ENCODE results near the gene TAS2R10. TPM values are rescaled to one million over a fixed set of nuclear protein-coding genes. Genes with fewer than 3 reads are reported as not detected.

TAS2R10 gene, protein sequence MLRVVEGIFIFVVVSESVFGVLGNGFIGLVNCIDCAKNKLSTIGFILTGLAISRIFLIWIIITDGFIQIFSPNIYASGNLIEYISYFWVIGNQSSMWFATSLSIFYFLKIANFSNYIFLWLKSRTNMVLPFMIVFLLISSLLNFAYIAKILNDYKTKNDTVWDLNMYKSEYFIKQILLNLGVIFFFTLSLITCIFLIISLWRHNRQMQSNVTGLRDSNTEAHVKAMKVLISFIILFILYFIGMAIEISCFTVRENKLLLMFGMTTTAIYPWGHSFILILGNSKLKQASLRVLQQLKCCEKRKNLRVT
- total RNA-seq: under 1 TPM; 0.48 to 0.69 TPM

DNA sequence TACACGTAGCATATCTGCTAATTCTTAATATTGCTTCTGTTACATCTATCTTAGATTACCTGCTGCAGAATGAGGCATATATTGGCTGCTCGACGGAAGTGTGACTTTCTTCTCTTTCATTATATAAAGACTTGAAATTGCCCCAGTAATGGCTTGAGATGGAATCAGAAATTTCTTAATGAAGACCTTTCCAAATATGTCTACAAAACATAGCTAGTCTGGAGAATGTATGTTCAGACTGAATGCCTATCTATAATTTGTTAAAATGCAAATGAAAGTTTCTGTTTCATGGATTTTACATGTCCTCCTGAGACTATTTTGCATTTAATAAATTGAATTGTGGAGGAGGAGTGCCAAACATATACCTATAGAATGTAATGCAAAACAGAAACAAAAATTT, at the start of gene TAS2R10:
TAS2R10 (minus strand) TSS at position 101 of the 400 bp plus-strand sequence; CDS start at position 12, 89 bp downstream.
- ATAC-seq (replicated peaks): no peak
- H3K4me1 Mint-ChIP-seq: no peaks in the 10 kb centered on the region
- H3K27ac Mint-ChIP-seq: no peak within 1 kb of the TSS
- H3K4me3 Mint-ChIP-seq: no peak within 1 kb of the TSS
- no peaks in the 10 kb centered on the region for H3K27me3 Mint-ChIP-seq
- no peaks in the 10 kb centered on the region for H3K36me3 Mint-ChIP-seq (ENCODE audit: low read depth)
- H3K9me3 Mint-ChIP-seq: no peaks in the 10 kb centered on the region

DNA sequence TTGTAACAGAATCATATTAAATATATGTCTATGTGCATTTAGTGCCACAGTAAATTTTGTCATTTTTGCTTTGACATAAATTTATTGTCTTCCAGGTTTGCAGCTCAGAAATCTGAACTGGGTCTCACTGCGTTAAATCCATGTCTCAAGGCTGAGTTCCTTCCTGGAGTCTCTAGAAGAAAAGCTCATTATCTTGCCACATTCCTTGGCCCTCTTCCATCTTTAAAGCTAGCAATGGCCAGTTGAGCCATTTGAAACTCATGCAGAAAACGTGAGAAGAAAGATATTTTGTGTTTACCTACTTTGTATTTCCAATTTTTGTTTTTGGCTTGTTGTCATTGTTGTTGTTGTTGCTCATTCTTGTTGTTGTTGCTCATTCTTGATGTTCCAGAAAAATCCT, 47.2 kb upstream of the TAS2R10 start:
- Mint-ChIP-seq H3K4me1 (no peaks in the 10 kb centered on the region), H3K27me3 (no peaks in the 10 kb centered on the region), H3K9me3 (peaks cover 4% of the 10 kb centered on the region), H3K36me3 (ENCODE audit: low read depth) (peaks cover 26% of the 10 kb centered on the region), H3K27ac (no peak overlapping the region), H3K4me3 (no peak overlapping the region)
- no peak for ATAC-seq (replicated peaks)

DNA sequence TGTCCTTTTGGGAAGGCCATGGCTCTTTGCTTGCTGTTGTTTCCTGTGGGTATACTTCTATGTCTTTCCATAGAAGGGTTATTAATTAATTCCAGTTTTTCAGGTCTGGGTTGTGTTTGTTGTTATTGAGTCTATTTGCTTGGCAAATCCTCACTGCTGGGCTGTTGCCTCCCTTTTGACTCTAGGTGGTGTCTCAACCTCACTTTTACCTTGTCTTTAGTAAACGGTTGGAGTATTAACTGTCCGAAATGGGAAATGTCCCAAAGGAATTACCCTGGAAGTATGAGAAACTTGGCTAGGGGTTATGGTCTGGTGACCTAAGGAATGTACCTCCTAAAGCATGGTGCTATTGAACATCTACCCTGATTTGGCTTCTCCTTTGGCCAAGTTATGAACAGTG, 41.2 kb upstream of the TAS2R10 start:
- Mint-ChIP-seq H3K27me3 (no peaks in the 10 kb centered on the region), H3K4me1 (no peaks in the 10 kb centered on the region), H3K36me3 (ENCODE audit: low read depth) (peaks cover 31% of the 10 kb centered on the region), H3K27ac (no peak overlapping the region), H3K9me3 (peaks cover 10% of the 10 kb centered on the region), H3K4me3 (no peak overlapping the region)
- ATAC-seq (replicated peaks): no peak

DNA sequence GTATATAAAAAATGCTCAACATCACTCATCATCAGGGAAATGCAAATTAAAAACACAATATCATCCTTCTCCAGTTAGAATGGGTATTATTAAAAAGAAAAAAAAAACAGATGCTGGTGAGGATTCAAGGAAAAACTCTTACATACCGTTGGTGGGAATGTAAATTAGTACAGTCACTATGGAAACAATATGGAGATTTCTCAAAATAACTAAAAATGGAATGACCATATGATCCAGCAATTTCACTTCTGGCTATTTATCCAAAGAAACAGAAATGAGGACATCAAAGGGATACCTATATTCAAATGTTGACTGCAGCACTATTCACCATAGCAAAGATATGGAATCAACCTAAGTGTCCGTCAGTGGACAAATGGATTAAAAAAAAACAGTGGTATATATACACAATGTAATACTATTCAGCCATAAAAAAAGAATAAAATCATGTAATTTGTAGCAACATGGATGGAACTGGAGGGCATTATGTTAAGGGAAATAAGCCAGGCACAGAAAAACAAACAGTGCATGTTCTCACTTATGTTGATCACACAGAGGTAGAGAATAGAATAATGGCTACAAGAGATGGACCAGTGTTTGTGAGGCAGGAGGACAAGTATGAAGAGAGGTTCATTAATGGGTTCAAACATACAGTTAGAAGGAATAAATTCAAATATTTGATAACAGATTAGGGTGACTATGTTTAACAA, 37.5 kb upstream of the TAS2R10 start:
- no peak overlapping the region for H3K27ac Mint-ChIP-seq

DNA sequence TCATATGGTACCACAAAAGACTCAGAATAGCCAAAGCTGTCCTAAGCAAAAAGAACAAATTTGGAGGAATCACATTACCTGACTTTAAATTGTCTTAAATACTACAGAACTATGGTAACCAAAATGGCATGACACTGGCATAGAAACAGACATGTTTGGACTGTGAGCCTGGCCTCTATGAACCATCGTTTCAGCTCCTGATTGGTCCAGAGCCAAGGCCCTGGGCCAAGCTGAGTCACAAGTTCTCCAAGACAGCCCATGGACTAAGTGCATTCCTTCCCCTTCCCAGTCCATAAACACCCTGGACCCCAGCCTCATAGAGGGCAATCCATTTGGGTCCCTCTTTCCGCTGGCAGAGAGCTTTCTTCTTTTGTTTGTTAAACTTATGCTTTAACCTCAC, 35.2 kb upstream of the TAS2R10 start:
- H3K4me1 Mint-ChIP-seq: no peaks in the 10 kb centered on the region
- H3K27me3 Mint-ChIP-seq: no peaks in the 10 kb centered on the region
- no peak overlapping the region for H3K27ac Mint-ChIP-seq
- peaks cover 25% of the 10 kb centered on the region for H3K9me3 Mint-ChIP-seq
- ATAC-seq (replicated peaks): no peak
- H3K36me3 Mint-ChIP-seq (ENCODE audit: low read depth): peaks cover 79% of the 10 kb centered on the region
- H3K4me3 Mint-ChIP-seq: no peak overlapping the region

More for the DNA sequence above, 37.5 kb upstream of the TAS2R10 start:
- H3K36me3 Mint-ChIP-seq (ENCODE audit: low read depth): peaks cover 58% of the 10 kb centered on the region
- H3K4me1 Mint-ChIP-seq: no peaks in the 10 kb centered on the region
- H3K9me3 Mint-ChIP-seq: peaks cover 21% of the 10 kb centered on the region
- ATAC-seq (replicated peaks): no peak
- H3K27me3 Mint-ChIP-seq: no peaks in the 10 kb centered on the region
- no peak overlapping the region for H3K4me3 Mint-ChIP-seq

DNA sequence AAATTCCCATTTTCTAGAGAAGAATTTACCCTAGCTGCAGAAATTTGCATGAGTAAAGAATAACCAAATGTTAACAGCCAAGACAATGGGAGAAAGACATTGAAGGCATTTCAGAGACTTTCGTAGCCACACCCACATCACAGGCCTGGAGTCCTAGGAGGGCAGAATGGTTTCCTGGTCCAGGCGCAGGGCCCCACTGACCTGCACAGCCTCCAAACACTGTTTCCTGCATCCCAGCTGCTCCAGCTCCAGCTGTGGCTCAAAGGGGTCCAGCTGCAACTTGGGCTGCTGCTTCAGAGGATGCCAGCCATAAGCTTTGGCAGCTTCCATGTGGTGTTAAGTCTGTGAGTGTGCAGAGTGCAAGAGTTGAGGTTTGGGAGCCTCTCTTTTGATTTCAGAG, 29.6 kb upstream of the TAS2R10 start:
- H3K27ac Mint-ChIP-seq: no peak overlapping the region
- H3K9me3 Mint-ChIP-seq: peaks cover 11% of the 10 kb centered on the region
- no peak for ATAC-seq (replicated peaks)
- peaks cover 60% of the 10 kb centered on the region for H3K36me3 Mint-ChIP-seq (ENCODE audit: low read depth)
- no peak overlapping the region for H3K4me3 Mint-ChIP-seq
- H3K4me1 Mint-ChIP-seq: peaks cover 22% of the 10 kb centered on the region
- H3K27me3 Mint-ChIP-seq: no peaks in the 10 kb centered on the region

DNA sequence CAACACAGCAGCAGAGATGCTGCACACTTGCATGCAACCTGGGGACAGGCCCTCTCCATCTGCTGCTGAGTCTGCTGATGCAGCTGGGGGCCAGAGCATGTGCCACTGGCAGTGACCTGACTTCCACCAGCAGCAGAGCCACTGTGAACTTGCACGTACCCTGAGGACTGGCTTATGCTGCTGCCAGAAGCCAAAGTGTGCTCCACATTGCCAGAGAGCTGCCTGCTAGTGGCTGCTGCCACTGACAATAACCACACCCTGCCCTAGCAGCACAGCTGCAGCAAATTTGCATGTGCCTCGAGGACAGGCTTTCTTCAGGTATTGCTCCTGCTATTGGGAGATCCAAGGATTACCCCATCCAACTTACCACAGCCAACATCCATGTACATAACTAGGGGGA, 27.6 kb upstream of the TAS2R10 start:
- Mint-ChIP-seq H3K27ac (no peak overlapping the region), H3K36me3 (ENCODE audit: low read depth) (peaks cover 40% of the 10 kb centered on the region), H3K27me3 (no peaks in the 10 kb centered on the region), H3K9me3 (peaks cover 5% of the 10 kb centered on the region), H3K4me3 (no peak overlapping the region), H3K4me1 (peaks cover 28% of the 10 kb centered on the region)
- no peak for ATAC-seq (replicated peaks)

DNA sequence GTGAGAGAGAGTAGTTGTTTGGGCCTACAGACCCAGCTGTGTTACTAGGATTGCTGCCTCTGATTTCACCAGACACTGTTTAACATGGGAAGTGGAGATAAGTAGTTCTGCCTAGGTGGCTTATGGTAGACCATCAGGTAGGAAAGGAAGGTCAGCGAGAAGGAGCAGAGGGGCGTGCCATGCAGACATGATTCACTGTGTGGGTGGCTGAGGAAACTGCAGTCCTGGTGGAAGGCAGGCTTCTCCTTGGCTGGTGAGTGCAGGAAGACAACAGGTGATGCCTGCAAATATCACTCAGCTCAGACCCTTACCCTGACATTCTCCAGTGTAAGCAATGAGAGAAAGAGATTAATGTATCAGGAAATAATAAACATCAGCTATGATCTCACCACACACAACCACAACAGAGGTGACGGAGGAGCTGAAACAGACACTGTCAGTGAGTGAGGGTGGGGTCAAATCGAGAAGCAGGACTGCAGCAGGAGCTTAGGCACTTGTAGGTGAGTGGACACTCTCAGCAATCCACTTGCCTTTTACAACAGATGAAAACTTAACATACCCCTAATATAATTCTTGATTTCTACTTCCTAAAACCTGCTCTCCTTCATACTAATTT, 25.2 kb upstream of the TAS2R10 start:
- peaks cover 35% of the 10 kb centered on the region for H3K36me3 Mint-ChIP-seq (ENCODE audit: low read depth)
- H3K4me1 Mint-ChIP-seq: peaks cover 28% of the 10 kb centered on the region

DNA sequence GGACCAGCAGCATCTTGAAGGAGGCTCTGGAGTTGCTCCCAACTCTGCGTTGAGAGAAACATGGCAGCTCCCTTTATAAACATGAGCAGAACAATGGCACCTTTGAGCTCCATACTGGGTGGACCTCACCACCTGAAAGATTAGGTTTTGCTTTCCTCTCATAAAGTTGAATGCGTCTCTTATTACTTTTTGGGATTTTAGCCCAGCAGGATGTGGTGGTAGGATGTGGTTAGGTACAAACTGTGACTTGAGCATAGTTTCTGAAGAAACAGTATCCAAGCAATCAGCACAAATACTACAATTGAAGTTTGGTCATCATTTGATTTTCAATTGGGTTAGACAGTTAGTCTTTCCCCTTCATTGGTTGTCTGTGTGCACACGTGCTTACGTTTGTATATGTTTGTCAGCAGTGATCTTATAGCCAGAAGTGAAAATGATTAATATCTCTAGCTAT, 23.3 kb upstream of the TAS2R10 start, which contains the start of gene PRR4:
PRR4 (minus strand) TSS at position 51 of the 454 bp plus-strand sequence; CDS start at position 13, 38 bp downstream.
- peak; percentile 67 for ATAC-seq (replicated peaks)
- peaks cover 28% of the 10 kb centered on the region for H3K4me1 Mint-ChIP-seq
- no peaks in the 10 kb centered on the region for H3K9me3 Mint-ChIP-seq
- peaks cover 40% of the 10 kb centered on the region for H3K36me3 Mint-ChIP-seq (ENCODE audit: low read depth)
- H3K4me3 Mint-ChIP-seq: no peak within 1 kb of the TSS
- peak within 1 kb of the TSS; percentile 71 for H3K27ac Mint-ChIP-seq
- no peaks in the 10 kb centered on the region for H3K27me3 Mint-ChIP-seq

More for the DNA sequence above, 25.2 kb upstream of the TAS2R10 start:
- ATAC-seq (replicated peaks): peak; percentile 56
- Mint-ChIP-seq H3K9me3 (no peaks in the 10 kb centered on the region), H3K27ac (peak overlapping the region; percentile 71), H3K27me3 (no peaks in the 10 kb centered on the region), H3K4me3 (no peak overlapping the region)

DNA sequence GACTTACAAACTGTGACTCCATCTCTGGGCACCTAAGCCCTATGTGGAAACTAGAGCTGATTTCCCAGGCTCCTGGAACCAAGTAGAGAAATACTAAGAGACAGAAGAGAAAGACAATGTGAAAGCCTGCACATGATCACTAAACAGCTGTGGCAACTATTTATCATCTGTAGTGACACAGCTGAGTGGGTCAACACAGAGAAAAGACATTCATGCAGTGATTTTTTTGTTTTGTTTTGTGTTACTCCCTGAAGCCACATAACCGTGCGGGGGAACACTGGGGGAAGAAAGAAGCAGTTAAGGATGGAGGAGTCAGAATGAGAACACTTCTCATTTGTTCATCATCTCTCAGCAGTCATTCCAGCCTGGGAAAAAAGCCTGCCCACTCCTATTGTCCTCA, 21.6 kb upstream of the TAS2R10 start:
- no peaks in the 10 kb centered on the region for H3K27me3 Mint-ChIP-seq
- H3K36me3 Mint-ChIP-seq (ENCODE audit: low read depth): peaks cover 40% of the 10 kb centered on the region
- peak overlapping the region; percentile 7 for H3K27ac Mint-ChIP-seq
- peaks cover 24% of the 10 kb centered on the region for H3K4me1 Mint-ChIP-seq
- no peaks in the 10 kb centered on the region for H3K9me3 Mint-ChIP-seq
- ATAC-seq (replicated peaks): no peak
- no peak overlapping the region for H3K4me3 Mint-ChIP-seq

DNA sequence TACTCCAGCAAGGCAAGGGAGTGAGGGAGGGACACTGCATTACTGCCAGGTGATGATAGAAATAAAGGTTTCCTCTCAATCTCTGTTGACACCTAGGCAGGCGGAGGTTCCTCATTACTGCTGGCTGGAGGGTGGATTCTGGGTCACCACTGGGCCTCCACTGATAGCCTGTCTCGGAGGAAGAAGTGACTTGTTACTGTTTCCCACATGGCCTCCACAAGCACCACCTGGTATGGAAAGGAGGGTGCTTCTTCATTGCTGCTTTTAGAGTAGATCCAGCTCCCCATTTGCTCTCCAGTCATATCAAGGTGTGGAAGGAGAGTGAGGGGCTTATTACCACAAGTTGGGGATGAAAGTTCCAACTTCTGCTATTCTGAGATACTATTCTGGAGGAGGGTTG, 16.7 kb upstream of the TAS2R10 start:
- no peaks in the 10 kb centered on the region for H3K4me1 Mint-ChIP-seq
- no peak for ATAC-seq (replicated peaks)
- no peak overlapping the region for H3K4me3 Mint-ChIP-seq
- H3K27ac Mint-ChIP-seq: no peak overlapping the region
- H3K36me3 Mint-ChIP-seq (ENCODE audit: low read depth): peaks cover 30% of the 10 kb centered on the region
- no peaks in the 10 kb centered on the region for H3K27me3 Mint-ChIP-seq
- H3K9me3 Mint-ChIP-seq: no peaks in the 10 kb centered on the region

DNA sequence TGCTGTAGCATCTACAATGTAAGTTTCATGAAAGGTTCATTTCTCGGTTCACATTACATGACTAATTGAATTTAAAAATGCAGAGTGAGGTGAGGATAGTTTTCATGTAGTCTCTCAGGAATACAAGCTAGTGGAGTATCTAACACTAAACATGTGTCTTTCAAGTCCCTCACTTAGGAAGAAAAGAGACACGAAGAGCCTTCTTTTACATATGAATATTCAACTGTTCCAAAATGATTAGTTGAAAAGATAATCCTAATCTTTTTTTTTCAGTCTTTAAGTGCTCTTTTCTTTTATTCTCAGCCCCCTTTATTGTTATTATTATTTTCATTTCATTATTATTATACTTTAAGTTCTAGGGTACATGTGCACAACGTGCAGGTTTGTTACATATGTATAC, 12.3 kb upstream of the TAS2R10 start:
- Mint-ChIP-seq H3K9me3 (no peaks in the 10 kb centered on the region), H3K27me3 (no peaks in the 10 kb centered on the region), H3K36me3 (ENCODE audit: low read depth) (no peaks in the 10 kb centered on the region), H3K27ac (no peak overlapping the region), H3K4me3 (no peak overlapping the region), H3K4me1 (no peaks in the 10 kb centered on the region)
- no peak for ATAC-seq (replicated peaks)

DNA sequence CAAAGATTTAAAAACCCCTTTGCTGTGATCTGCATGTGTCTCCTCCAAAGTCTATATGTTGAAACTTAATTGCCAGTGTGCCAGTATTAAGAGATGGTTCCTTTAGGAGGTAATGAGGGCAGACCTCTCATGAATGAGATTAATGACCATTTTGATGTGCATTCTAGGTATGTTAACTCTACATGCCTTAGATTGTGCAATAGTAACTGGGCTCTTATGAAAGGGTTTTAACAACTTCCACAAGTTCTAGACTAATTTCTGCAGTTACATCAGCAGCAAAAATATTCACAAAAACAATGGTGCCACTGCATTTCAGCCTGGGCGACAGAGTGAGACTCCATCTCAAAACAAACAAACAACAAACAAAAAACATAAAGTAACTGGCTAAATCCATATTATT, 3.8 kb upstream of the TAS2R10 start:
- Mint-ChIP-seq H3K27ac (no peak overlapping the region), H3K36me3 (ENCODE audit: low read depth) (no peaks in the 10 kb centered on the region), H3K27me3 (no peaks in the 10 kb centered on the region), H3K4me3 (no peak overlapping the region), H3K9me3 (no peaks in the 10 kb centered on the region), H3K4me1 (no peaks in the 10 kb centered on the region)
- ATAC-seq (replicated peaks): no peak

DNA sequence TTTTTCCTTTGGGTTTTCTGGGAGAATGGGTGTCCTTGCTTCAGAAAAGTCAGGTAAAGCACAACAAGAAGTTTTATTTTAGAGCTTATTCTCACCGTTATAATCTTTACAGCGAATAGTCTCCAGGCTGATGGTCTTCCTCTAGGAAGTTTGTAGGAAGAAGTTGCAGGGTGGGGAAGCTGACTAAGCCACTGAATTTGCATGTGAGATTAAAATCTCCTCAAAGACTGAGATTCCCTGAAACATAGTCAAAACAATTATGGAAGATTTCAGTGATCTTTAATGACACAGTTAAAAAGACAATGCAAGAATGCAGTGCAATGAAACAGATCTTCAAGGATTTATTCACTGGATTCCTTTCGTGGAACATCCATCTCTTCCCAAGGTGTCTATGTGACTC, 1.2 kb downstream of the TAS2R10 start:
- Mint-ChIP-seq H3K9me3 (no peaks in the 10 kb centered on the region), H3K4me1 (no peaks in the 10 kb centered on the region), H3K27ac (no peak overlapping the region), H3K36me3 (ENCODE audit: low read depth) (no peaks in the 10 kb centered on the region), H3K27me3 (no peaks in the 10 kb centered on the region), H3K4me3 (no peak overlapping the region)
- ATAC-seq (replicated peaks): no peak

Measured in activated T-helper 17 cell treated with anti-CD3 and anti-CD28 coated beads, Interleukin-2, amount 50 U/mL, for 72 hours (primary cell).